Stomach (tissue), 9 donors: Measurements from ENCODE around the gene CRYBG2. TPM values are rescaled to one million over a fixed set of nuclear protein-coding genes. Genes with fewer than 3 reads are reported as not detected.

Experiments used
- DNase-seq, 2 donors: peaks; one replicate each; pipeline versions ENCODE4 v3.0.0 to v3.0.0-alpha.2; 2013 to 2019
- H3K27ac ChIP-seq, 5 donors: fragments of 200-600 bp in 4 of 5; sonication (generic) in 4 of 5; one replicate each; pipeline ENCODE4 v1.5.1; 2013 to 2019; ENCODE audit warnings: mild to moderate bottlenecking in 1 of 5, moderate library complexity in 1 of 5
- H3K27me3 ChIP-seq, 3 donors: fragments of 200-600 bp; sonication (generic); one replicate each; pipeline ENCODE4 v1.5.1; 2017 to 2019; ENCODE audit warnings: mixed run types in 1 of 3
- H3K36me3 ChIP-seq, 4 donors: fragments of 200-600 bp; sonication (generic); 1 replicate in 3 of 4; 2 replicates in 1 of 4; pipeline ENCODE4 v1.5.1; 2016 to 2019
- H3K4me1 ChIP-seq, 4 donors: fragments of 200-600 bp; sonication (generic); one replicate each; pipeline ENCODE4 v1.5.1; 2016 to 2019
- H3K4me3 ChIP-seq, 4 donors: fragments of 200-600 bp; sonication (generic) in 3 of 4; one replicate each; pipeline ENCODE4 v1.5.1; 2016 to 2019; ENCODE audit warnings: mild to moderate bottlenecking in 1 of 4
- H3K9me3 ChIP-seq, 4 donors: fragments of 200-600 bp; sonication (generic); one replicate each; pipeline ENCODE4 v1.5.1; 2016 to 2019
- CTCF ChIP-seq, 7 experiments: fragments of 450-650 bp in 4 of 7; fragments of 200-600 bp in 3 of 7; sonication (generic) in 3 of 7; IDR thresholded peaks; one replicate each; pipeline ENCODE4 v1.5.1; 2016 to 2019; ENCODE audit warnings: antibody characterized with exemption in 7 of 7, control low read depth in 2 of 7, mild to moderate bottlenecking in 1 of 7
- EP300 ChIP-seq: sonication (generic); formaldehyde crosslinking; IDR thresholded peaks from one replicate; pipeline ENCODE4 v1.6.1; 2017; ENCODE audit warnings: antibody characterized with exemption
- POLR2A ChIP-seq, 4 donors: fragments of 450-650 bp; IDR thresholded peaks; one replicate each; pipeline ENCODE4 v1.6.1; 2016; ENCODE audit warnings: antibody characterized with exemption in 4 of 4, control low read depth in 2 of 4, mild to moderate bottlenecking in 1 of 4, moderate library complexity in 1 of 4
- POLR2AphosphoS5 ChIP-seq, 3 donors: sonication (generic); formaldehyde crosslinking; IDR thresholded peaks; one replicate each; pipeline ENCODE4 v1.6.1; 2016; ENCODE audit warnings: antibody characterized with exemption in 3 of 3
- WGBS, 5 donors: extraction: QIAGEN DNeasy Blood & Tissue Kit in 3 of 5; methylation state at CpG; one replicate each; pipeline versions ENCODE4 v1.1.5 to v1.1.7; 2013 to 2018; 5-methylcytosine and 5-hydroxymethylcytosine counted together
- intact Hi-C: fragments of 100-400 bp; cut with DNase I; formaldehyde crosslinking; loops from one replicate; pipeline ENCODE4 v1.15.1; 2023; ENCODE audit warnings: low total_unique reads
- polyA plus RNA-seq, 3 donors: library from polyadenylated mRNA; stranded (reverse); fragments of 200-250 nt; gene quantifications; one replicate each; pipeline ENCODE4 v1.2.3, GENCODE V29; 2013
- total RNA-seq, 5 donors: library from RNA; depleted of rRNA; stranded (reverse); fragments of >200 nt; gene quantifications; one replicate each; pipeline versions ENCODE4 v1.1.0 to v1.2.3, GENCODE V29; 2014 to 2016
- donor health status: healthy with polysubstance abuse.
- donor health status: Bipolar disorder and iron deficiency.
- donor health status: healthy.

The CRYBG2 gene
- total and polyA plus RNA-seq, 8 donors = 0.15 to 66.8 (median 3.2) TPM

GRCh38 chr1:26346274-26347033 lies 7.5 kb downstream of the CRYBG2 start:
- H3K27me3 ChIP-seq = peaks cover 0 to 23% (median 0%) of the 10 kb centered on the region in 3 donors
- no peak overlapping the region for H3K4me3 ChIP-seq
- H3K9me3 ChIP-seq = no peaks in the 10 kb centered on the region
- no peak overlapping the region for H3K27ac ChIP-seq
- intact Hi-C loops = no loop called here
- DNase-seq = no peak
- H3K36me3 ChIP-seq = no peaks in the 10 kb centered on the region
- H3K4me1 ChIP-seq = no peaks in the 10 kb centered on the region
- TF ChIP-seq POLR2AphosphoS5 (IDR thresholded peaks at IDR 0.05) = no peak
- no peak for TF ChIP-seq CTCF (IDR thresholded peaks at IDR 0.05)
- 75 to 81% (median 78%) methylated on average over 8 to 10 of the region's 10 CpGs for WGBS, 5 donors

- H3K4me1 ChIP-seq = no peaks in the 10 kb centered on the region
- intact Hi-C loops = no loop called here
- H3K9me3 ChIP-seq = no peaks in the 10 kb centered on the region
- H3K27me3 ChIP-seq = peaks cover 0 to 23% (median 0%) of the 10 kb centered on the region in 3 donors
- no peak for DNase-seq
- H3K36me3 ChIP-seq = no peaks in the 10 kb centered on the region
- no peak overlapping the region for H3K27ac ChIP-seq
- WGBS, 5 donors = 64 to 88% (median 85%) methylated on average over 2 to 15 of the region's 15 CpGs
- TF ChIP-seq CTCF (IDR thresholded peaks at IDR 0.05) (no peak), POLR2AphosphoS5 (IDR thresholded peaks at IDR 0.05) (no peak), EP300 (no peak), POLR2A (IDR thresholded peaks at IDR 0.05) (no peak)
- no peak overlapping the region for H3K4me3 ChIP-seq
Measured at GRCh38 chr1:26345718-26346117, 8.2 kb downstream of the CRYBG2 start.

- no peak overlapping the region for H3K27ac ChIP-seq
- TF ChIP-seq EP300 = no peak
- TF ChIP-seq CTCF (IDR thresholded peaks at IDR 0.05) = no peak
- no peak for TF ChIP-seq POLR2A (IDR thresholded peaks at IDR 0.05)
- TF ChIP-seq POLR2AphosphoS5 (IDR thresholded peaks at IDR 0.05) = no peak
- H3K9me3 ChIP-seq = no peaks in the 10 kb centered on the region
- WGBS, 5 donors = 90 to 95% (median 94%) methylated on average over 9 to 15 of the region's 15 CpGs
- intact Hi-C loops = no loop called here
- H3K27me3 ChIP-seq = peaks cover 0 to 23% (median 0%) of the 10 kb centered on the region in 3 donors
- no peak overlapping the region for H3K4me3 ChIP-seq
- H3K36me3 ChIP-seq = no peaks in the 10 kb centered on the region
- H3K4me1 ChIP-seq = no peaks in the 10 kb centered on the region
- no peak for DNase-seq
Measured at GRCh38 chr1:26344147-26344920, 9.6 kb downstream of the CRYBG2 start.

GRCh38 chr1:26340047-26340481 lies 13.9 kb downstream of the CRYBG2 start:
- Histone ChIP-seq H3K9me3 (no peaks in the 10 kb centered on the region), H3K27ac (no peak overlapping the region), H3K27me3 (peaks cover 0 to 45% (median 8%) of the 10 kb centered on the region in 3 donors), H3K4me3 (no peak overlapping the region), H3K36me3 (no peaks in the 10 kb centered on the region), H3K4me1 (peaks cover 8 to 19% (median 17%) of the 10 kb centered on the region in 4 donors)
- TF ChIP-seq EP300 = no peak
- no peak for TF ChIP-seq POLR2A (IDR thresholded peaks at IDR 0.05)
- no peak for TF ChIP-seq POLR2AphosphoS5 (IDR thresholded peaks at IDR 0.05)
- no peak for TF ChIP-seq CTCF (IDR thresholded peaks at IDR 0.05)
- intact Hi-C loops = no loop called here
- WGBS, 5 donors = 68 to 81% (median 70%) methylated on average over 4 of the region's 4 CpGs
- no peak for DNase-seq
